Activated T-helper 1 cell treated with anti-CD3 and anti-CD28 coated beads, Interleukin-2, amount 50 U/mL, for 16 hours (primary cell): ENCODE measurements around the gene MTMR6.
A peak's percentile ranks its signal among the peaks of the same experiment; 100 is the strongest.
"Not testable (repeated sequence)": the region's sequence is repeated elsewhere in the genome, so short reads cannot be mapped to it uniquely, and the experiment has no call there.

Experiments
- DNase-seq, 2 donors: peaks; one replicate each; pipeline ENCODE4 v3.0.0-alpha.2; 2020; ENCODE audit warnings: low read depth in 1 of 2, low spot score in 1 of 2

The MTMR6 gene

DNA sequence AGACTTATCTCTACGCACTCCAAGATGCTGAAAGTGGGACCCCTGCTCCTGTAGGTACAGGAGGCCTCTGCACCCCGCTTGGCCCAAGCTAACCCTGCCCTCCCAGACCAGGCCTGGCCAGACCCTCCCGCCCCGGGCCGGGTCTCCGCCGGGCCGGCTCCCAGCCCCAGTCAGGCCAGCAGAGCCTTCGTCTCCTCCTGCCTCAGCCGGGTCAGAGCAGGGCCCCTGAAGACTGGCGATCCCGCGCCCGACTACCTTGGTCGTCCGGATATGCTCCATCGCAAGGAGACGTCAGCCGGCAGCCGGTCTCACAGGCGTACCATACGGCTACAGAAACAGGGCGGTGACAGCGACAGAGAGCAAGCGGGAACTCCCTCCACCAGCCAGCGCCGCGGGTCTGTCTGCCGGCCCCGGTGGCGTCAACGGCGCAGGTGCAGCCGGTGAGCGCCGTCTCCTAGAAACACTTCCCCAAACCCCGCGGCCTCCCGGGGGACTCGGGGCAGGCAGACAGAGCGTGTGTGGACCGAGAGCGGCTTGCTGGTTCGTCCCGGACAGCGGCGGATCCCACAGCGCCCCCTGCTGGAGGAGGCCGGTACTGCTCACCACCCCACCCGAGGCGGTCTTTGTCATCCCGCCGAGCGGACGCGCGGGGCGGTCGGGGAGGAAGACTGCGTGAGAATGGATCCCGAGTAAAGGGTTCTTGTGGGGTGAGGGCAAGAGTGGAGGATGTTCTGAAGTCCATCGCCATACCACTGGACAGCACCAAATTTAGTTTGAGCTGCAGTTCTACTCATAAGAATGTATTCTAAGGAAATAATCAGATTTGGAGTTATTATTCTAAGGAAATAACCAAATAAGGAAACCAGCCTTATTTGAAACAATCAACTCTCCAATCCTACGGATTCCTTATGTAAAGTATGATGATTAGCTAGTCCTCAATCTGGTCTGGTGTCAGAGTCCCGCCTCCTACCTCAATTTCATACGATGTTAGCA lies at the start of gene MTMR6:
MTMR6 (minus strand) TSS at position 520 of the 993 bp plus-strand sequence; CDS start at position 279, 241 bp downstream.
- peak; percentile 91 to 97 for DNase-seq

DNA sequence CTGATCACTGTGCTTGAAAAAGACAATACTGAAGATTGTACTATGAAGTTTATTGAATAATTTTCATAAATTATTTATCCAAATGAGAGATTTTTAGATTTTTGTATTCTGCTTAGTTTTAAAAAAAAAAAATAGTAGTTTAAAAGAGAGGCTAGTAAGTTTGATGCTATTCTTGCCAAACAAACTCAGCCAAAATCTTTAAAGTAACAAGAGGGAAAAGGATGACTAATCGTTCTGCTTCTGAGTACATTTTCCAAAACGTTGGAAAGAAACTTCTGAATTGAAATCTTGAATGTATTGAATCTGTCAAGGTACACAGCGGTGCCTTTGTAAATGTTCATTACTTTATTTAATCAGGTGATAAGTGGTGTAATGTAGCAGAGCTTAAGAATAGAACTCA lies 48.6 kb upstream of the MTMR6 start:
- DNase-seq: no peak

DNA sequence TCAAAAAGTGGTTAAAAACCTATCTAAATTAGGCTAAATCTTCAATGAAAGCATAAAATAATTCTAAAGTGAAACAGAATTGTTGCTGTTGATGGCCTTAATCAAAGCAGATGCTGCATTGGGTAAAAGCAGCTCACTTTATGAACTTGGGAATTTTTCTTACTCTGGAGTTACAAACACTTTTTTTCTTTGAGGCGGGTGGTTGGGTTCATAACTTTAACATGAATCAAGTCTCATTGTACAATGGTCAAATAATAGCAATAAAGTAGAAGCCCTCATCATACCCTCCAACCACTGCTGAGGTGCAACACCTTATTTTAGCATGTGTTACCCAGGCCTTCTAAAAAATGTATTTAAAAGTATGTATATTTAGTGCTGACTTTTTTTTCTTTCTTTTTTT lies 43.3 kb upstream of the MTMR6 start:
- no peak for DNase-seq

DNA sequence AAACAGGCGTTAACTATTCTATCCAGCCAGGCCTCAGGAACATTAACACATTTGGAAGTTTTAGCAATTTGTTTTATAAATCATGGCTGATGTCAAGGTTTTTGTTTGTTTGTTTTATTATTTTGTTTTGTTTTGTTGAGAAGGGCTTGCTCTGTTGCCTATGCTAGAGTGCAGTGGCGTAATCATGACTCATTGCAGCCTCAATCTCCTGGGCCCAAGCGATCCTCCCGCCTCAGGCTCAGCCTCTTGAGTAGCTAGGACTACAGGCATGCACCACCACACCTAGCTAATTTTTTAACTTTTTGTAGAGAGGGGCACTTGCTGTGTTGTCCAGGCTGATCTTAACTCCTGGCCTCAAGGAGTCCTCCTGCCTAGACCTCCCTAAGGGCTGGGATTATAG lies 42.4 kb upstream of the MTMR6 start:
- no peak for DNase-seq

DNA sequence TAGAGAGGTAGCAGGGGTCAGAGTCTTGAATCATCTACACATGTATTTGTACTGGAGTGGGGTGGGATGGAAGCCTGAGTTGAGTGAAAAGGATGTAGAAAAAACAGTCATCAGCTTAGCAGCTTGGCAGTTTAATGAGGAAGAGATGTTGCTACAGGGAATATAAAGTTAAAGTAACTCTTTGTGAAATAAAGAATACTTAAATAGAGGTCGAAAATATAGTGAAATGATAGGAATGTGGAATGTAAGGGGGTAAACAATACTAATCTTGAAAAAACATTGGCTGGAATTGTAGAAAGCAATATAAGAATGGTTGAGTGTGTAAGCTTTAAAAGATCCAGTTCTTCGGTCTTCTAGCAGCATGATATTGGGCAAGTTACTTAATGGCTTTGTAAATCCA lies 36.8 kb upstream of the MTMR6 start:
- no peak for DNase-seq

DNA sequence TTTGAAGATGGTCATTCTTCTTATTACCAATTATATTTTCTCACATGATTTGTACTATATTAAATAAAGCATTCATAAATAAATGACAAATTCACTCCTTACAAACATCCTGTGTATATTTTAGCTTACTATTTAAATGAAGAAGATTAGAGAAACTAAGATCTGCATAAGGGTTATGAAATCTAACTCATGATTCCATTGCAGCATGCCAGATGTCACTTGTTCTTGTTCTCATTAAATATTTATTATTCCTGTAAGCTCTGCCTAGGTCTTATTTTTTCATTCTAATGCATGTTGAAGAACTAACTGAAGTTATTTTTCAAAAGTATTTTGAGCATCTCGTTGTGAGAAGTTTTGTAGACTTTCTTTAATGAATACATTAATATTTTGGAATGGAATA lies 32.5 kb upstream of the MTMR6 start:
- no peak for DNase-seq

DNA sequence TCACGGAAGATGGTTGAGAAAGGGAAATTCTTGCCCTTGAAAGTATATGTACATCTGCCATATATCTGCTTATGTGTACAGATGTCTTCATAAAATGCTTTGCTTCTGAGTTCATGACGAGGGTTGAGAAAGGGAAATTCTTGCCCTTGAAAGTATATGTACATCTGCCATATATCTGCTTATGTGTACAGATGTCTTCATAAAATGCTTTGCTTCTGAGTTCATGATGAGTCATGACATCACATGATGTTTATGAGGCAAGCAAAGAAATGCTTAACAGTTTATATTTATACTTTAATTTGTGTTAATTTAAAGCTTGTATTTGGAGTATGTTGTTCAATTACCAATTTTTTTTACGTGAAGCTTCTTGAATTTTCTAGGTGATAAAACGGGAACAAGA lies 31.7 kb upstream of the MTMR6 start:
- DNase-seq: not testable (repeated sequence)

DNA sequence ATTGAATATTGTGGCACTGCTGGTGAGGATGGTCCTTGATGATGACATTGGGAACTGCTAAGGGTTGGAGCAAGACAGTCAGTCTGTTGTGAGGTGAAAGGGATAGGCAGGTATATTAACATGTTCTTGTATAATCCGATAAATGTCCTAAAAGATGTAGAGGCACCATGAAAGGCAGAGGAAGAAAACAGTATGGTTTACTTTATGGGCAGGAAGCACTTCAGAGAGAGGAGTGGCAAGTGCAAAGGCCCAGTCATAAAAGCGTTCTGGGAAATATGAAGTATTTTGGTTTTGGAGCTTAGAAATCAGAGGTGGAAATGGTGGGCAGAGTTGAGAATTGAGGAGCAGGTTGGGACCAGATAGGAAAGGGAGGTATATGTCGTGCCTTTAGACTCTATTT lies 23.6 kb upstream of the MTMR6 start:
- no peak for DNase-seq

DNA sequence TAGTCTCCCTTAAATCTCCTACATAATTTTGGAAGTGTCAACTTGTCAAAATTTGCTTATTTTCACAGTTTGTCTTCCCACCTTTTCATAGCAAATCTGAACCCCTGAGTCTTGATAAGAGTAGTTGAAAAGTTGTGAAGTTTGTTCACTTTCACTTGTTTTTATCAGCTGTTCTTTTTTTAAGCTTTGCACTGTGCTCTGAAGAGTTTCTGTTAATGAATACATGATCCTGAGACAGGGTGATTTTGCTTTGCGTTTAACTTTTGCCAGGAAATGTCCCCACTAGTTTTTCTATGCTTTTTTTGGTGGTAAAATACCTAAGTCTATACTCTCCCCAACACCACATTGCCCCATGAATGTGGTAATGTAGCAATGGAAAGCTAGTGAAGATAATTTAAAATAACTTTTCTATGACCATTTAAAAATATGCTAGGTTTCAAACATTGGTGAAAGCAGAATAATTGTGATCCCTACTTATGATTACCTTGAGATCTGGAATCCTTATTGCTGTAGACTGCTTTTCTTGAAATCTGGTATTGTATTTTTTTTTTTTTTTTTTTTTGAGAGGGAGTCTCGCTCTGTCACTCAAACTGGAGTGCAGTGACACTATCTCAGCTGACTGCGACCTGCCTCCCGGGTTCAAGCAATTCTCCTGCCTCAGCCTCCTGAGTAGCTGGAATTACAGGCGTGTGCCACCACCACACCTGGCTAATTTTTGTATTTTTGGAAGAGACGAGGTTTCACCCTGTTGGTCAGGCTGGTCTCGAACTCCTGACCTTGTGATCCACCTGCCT lies 19.6 kb upstream of the MTMR6 start:
- DNase-seq: no peak

DNA sequence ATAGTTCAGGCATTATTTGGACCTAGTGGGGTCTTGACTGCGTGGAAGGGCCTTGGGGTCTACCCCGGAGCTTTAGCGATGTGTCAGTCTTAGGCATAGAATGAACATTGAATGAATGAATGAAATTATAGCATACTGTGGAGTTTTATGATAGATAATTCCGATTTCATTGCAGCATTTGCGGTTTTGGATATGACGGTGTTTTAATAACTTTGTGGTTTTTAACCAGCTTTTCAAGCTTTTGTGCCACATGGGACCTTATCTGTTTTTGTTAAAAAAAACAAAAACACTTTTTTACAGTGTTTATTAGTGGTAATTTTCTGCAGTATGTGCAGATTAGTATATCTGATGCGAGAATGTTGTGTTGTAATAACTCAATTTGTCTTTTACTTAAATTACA lies 14.8 kb upstream of the MTMR6 start:
- no peak for DNase-seq

DNA sequence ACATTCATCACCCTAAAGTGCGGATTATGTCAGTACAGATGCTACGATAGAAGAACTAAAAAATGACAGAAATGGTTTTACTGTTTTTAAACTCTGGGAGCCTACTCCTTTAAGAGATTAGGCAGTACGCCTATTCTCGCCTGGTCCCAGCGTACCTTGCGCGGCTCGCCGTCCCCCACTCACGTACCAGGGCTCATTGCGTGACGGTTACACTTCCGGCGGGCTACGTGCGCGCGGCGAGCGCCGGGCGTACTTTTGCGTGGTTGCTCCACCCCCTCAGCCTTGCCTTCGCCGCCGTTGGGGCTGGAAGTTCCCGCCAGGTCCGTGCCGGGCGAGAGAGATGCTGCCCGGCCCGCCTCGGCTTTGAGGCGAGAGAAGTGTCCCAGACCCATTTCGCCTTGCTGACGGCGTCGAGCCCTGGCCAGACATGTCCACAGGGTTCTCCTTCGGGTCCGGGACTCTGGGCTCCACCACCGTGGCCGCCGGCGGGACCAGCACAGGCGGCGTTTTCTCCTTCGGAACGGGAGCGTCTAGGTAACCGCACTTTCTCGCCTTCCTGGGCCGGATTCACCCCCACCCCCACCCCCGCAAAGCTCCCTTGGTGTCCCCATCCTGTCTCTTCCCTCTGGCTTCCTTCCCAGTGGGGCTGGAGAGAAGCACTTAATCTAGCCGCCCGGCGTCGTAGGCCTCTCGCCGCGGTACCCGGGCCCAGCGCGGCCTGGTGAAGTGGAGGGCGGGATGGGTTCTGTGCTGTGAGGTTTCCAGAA lies 14.2 kb upstream of the MTMR6 start, which contains the start of gene NUP58:
NUP58 (plus strand) TSS at position 279 of the 767 bp plus-strand sequence; CDS start at position 428, 149 bp downstream.
- peak; percentile 88 for DNase-seq

DNA sequence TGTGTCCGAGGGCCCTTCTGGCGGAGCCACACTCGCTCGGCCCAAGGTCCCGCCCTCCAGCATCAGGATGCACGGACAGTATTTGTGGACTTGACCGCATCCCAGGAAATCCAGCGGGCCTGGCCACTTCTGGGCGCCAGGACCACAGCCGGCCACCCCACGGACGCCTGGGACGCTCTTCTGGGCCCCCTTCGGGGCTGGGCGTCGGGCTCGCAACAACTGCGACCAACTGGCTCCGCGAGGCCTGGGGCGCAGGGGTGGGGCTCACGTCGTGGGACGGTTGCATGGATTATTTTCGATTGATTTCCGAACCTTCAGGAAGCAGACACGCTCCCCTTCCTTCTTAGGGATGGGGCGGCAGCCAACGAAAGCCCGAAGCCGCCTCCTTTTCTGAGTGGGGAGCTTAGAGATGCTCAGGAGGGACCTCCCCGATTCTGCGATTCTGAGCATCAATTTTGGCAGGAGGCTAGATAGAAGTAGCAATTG lies 13.6 kb upstream of the MTMR6 start:
- no peak for DNase-seq

DNA sequence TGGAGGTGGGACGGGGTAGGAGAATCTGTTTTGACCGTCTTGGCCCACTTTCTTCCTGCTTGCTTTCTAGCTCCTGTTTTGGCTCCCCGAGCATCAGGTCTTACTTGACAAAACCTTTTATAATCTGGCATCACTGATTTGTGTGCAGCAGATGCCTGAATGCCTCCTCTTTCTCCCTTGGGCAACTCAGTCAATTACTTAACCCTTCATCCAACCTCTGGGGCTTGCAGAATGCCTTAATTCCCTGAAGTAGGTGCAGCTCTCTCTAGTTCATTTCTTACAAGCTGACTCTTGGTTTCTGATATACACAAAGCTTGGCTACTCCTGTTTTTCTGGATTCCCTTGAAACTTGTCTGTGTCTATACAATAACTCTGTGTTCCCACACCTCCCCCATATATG lies 8.4 kb upstream of the MTMR6 start:
- no peak for DNase-seq

DNA sequence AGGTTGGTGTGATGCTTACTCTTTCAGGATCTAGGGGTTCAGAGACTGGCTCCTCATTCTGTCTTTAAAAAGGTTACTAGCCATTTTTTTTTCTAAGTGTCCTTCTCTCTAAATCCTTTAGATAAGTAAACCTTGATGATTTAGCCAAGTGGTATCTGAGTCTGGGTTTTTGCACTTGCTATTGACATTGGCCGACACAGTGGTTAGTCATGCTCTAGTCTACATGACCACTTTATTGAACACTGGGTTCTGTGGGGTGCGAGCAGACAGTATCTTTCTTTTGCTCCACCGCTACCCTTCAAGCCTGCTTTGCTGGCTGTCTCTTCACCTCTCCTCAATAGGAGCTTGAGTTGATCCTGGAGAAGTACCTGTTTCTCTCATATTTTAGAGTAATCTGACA lies 7.9 kb upstream of the MTMR6 start:
- DNase-seq: no peak

DNA sequence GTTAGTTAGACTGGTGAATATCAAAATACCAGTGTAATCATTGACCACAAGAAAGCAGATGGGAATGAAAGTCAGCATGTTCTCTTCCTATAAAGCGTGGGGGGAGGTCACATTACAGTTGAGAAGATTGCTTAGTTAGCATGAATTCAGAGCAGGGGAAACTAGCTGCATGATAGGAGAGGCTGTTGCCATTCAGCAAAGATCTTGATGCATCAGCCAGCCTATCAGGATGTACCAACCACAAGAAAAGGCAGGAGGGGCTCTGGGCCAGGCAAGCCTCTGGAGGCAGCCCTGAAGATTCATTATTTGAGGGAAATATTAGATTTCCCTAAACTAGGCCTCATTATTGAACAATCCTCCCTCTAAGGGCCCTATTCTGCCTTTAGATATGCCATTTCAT lies 5.0 kb upstream of the MTMR6 start:
- DNase-seq: no peak

DNA sequence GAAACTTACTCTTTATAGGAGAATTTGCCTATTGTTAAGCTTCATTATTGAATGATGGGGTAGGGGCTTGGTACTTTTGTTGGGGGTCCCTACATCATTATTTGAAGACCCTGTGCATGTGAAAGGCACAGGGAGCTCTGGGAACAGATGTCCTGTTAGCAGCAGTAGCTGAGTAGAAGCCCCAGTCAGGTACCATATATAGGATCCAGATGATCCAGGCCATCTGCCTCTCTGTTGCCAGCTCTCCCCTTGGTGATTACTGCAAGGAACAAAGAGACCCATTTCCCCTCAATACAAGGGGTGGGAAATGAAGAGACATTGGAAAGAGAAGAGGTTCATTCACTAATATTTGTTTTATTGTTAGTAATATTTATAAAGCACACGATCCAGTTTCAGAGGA lies 4.4 kb upstream of the MTMR6 start:
- no peak for DNase-seq

DNA sequence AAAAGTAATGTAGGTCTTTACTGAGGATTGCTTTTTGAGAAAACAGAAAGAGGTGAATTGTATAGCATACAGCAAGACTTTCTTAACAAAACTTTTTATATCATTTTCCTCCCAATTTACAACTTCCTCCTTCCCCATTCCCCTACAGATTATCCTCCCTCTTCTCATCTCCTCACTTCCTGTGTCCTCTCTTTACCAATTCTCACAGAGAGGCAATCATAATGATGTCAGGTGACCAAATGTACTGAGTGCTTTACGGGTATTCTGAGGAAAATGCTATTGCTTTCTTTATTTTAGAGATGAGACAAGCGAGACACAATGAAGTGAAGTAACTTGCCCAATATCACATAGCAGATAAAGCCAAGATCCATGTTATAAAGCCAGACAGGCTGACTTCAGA lies 1.7 kb upstream of the MTMR6 start:
- no peak for DNase-seq

DNA sequence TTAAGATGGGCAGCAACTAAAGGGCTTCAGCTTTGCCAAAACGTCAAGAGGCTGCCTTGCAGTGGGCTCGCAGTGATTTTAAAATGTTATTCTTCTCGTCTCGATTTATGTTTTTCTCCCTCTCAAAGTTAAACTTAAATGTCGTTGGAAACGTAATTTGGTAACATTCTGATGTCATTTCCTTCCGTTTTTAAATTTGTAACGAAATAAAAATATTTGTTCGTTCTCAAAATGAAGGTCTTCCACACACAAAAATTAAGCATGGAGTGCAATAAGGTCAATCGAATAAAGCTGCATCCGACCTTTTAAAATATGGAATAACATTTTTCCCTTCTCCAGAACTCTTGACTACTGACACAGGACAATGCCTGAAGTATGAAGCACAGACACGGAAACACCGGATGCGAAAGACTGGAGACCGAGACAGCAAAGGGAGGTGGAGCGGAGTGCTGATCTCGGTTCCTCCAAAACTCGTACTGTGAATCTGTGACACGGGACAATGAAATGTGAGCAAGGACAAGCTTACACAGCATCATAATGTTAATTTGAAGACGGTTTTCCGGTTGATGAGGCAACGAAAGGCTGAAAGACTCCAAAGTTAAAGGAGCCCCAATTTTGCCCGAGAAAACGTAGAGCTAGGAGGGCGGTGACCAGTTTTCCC lies 850 bp downstream of the MTMR6 start:
- DNase-seq: peak in 1 of 2 donors; percentile 9

DNA sequence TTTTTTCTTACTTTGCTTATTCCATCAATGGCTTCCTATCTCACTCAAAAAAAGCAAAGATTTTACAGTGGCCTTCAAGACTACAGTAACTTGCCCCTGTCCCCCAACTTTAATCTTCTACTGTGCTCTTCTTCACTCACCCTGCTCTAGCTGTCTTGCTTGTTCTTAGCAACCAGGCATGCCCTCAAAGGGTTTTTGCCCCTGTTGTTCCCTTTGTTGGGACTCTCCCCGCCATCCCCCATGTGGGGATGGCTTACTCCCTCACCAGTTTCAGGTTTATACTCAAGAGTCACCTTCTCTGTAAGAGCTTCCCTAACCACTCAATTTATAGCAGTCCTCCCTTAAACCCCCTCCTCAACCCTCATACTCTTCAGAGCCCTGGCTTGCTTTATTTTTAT lies 5.4 kb downstream of the MTMR6 start:
- no peak for DNase-seq

DNA sequence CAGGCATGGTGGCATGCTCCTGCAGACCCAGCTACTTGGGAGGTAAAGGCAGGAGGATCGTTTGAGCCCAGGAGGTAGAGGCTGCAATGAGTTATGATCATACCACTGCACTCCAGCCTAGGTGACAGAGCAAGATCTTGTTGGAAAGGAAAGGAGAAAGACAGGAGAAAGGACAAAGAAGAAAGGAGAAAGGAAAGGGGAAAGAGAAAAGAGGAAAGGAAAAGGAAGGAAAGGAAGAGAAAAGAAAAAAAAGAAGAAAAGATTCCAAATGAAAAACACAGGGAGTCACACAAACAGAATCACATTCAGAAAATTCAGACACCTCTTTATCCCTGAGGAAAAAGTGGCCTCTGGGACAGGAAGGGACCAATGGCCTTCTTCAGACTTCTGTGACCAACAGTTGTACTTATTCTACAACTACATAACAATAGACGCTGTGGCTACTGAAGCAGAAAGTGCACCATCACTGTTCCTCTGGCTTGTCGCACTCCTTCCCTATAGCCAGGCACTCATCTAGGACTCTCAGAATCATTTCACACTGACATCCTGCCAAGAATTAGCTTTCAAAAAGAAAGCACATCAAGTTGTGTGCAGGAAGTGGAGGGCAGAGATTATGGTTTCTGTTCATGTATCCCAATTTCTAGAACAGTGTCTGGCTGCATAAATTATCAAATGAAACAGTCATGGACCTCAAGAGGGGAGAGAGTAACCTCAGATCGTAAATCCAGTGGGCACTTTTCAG lies 5.9 kb downstream of the MTMR6 start:
- no peak for DNase-seq
